Fibroblast of lung (primary cell): ENCODE results near the gene MYADML2. TPM values are rescaled to one million over a fixed set of nuclear protein-coding genes. Genes with fewer than 3 reads are reported as not detected.

Experiments used
- DNase-seq, 2 donors: peaks; one replicate each; pipeline versions ENCODE4 v3.0.0 to v3.0.0-alpha.2; 2010; ENCODE audit warnings: low read depth in 2 of 2
- H2AFZ ChIP-seq: 2 replicates; pipeline ENCODE4 v1.5.1; 2012; ENCODE audit warnings: low read length, control low read depth, inconsistent platforms
- H3K27ac ChIP-seq: 2 replicates; pipeline ENCODE4 v1.5.1; 2011; ENCODE audit warnings: low read length, control low read depth; ENCODE audit not compliant: insufficient read depth
- H3K27me3 ChIP-seq: 2 replicates; pipeline ENCODE4 v1.5.1; 2011; ENCODE audit warnings: mild to moderate bottlenecking, low read length; ENCODE audit not compliant: control insufficient read depth, insufficient read depth
- H3K36me3 ChIP-seq: 2 replicates; pipeline ENCODE4 v1.5.1; 2011; ENCODE audit warnings: low read length; ENCODE audit not compliant: control insufficient read depth, insufficient read depth
- H3K4me1 ChIP-seq: 2 replicates; pipeline ENCODE4 v1.5.1; 2011; ENCODE audit warnings: low read length; ENCODE audit not compliant: control insufficient read depth, insufficient read depth; ENCODE audit errors: extremely low read depth
- H3K4me2 ChIP-seq: 2 replicates; pipeline ENCODE4 v1.5.1; 2011; ENCODE audit warnings: low read length, control low read depth; ENCODE audit not compliant: insufficient read depth; ENCODE audit errors: extremely low read depth
- H3K4me3 ChIP-seq, 4 experiments: fragments of 200-600 bp in 1 of 4; sonication (generic) in 1 of 4; replicated peaks in 1 of 4; 2 replicates each; pipeline ENCODE4 v1.5.1; 2011 to 2016; ENCODE audit warnings: low read length in 4 of 4, low read depth in 3 of 4, mild to moderate bottlenecking in 3 of 4, control low read depth in 2 of 4, inconsistent platforms in 1 of 4, mixed read lengths in 1 of 4; ENCODE audit not compliant: insufficient read depth in 1 of 4; ENCODE audit errors: control extremely low read depth in 1 of 4
- H3K79me2 ChIP-seq: 2 replicates; pipeline ENCODE4 v1.5.1; 2012; ENCODE audit warnings: mild to moderate bottlenecking, low read length, inconsistent platforms; ENCODE audit not compliant: control insufficient read depth, insufficient read depth
- H3K9ac ChIP-seq: 2 replicates; pipeline ENCODE4 v1.5.1; 2011; ENCODE audit warnings: mild to moderate bottlenecking, low read length, control low read depth; ENCODE audit not compliant: insufficient read depth
- H3K9me3 ChIP-seq: 2 replicates; pipeline ENCODE4 v1.5.1; 2012; ENCODE audit warnings: low read depth, low read length; ENCODE audit not compliant: control insufficient read depth, insufficient read depth
- H4K20me1 ChIP-seq: 2 replicates; pipeline ENCODE4 v1.5.1; 2011; ENCODE audit warnings: low read length; ENCODE audit not compliant: control insufficient read depth, insufficient read depth; ENCODE audit errors: extremely low read depth
- EZH2 ChIP-seq: IDR thresholded peaks from 2 replicates; pipeline ENCODE4 v1.5.1; 2012; ENCODE audit warnings: low read length, control low read depth, mild to moderate bottlenecking; ENCODE audit errors: missing control alignments
- polyA plus RNA-seq, 2 donors: library from polyadenylated mRNA; depleted of rRNA in 1 of 2; stranded (reverse) in 1 of 2; unstranded in 1 of 2; fragments of >200 nt; gene quantifications; 2 replicates each; pipeline ENCODE4 v1.2.1, GENCODE V29; 2011 to 2012; ENCODE audit warnings: missing spikeins in 1 of 2
- total RNA-seq: library from RNA; depleted of rRNA; stranded (reverse); fragments of >200 nt; gene quantifications from 2 replicates; pipeline ENCODE4 v1.2.1, GENCODE V29; 2014
- TF ChIP-seq, protein P1 (sequence below), 2 donors: IDR thresholded peaks in 1 of 2; conservative IDR thresholded peaks in 1 of 2; 1 replicate in 1 of 2; 2 replicates in 1 of 2; pipeline ENCODE4 v1.5.1; 2011 to 2012; ENCODE audit warnings: low read length in 2 of 2, control low read depth in 1 of 2, inconsistent platforms in 1 of 2, low read depth in 1 of 2, mild to moderate bottlenecking in 1 of 2

Gene MYADML2
- total and polyA plus RNA-seq, 2 donors (not counting 1 experiment from before 2014, with no cell fraction given), result not detected

DNA sequence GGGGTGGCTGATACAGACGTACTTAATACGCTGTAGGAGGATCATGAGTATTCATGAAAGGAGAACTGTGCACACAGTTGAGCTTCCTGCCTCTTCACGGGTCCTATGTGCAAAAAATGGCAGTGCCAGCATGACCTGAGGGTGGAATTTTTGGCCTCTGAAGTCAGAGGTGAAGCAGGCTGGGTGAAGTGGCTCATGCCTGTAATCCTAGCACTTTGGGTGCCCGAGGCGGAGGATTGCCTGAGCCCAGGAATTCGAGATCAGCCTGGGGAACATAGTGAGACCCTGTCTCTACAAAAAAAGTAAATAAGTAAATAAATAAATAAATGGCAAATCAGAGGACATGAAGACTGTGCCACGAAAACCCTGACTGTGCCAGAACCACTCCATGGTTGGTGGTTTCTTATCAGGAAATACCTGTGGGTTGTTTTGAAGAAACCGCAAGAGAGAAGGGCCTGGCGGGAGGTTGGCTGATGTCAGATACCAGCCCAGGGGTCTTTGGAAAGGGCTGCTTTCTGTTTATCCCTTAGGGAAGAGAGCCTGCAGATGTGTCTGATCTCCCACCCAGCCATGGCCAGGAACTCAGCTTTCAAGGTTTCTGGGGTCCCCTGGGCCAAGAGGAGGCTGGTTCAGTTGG lies 33.8 kb upstream of the MYADML2 start:
- no peak overlapping the region for H2AFZ ChIP-seq
- no peaks in the 10 kb centered on the region for H3K79me2 ChIP-seq
- no peak overlapping the region for H3K4me3 ChIP-seq
- H3K4me2 ChIP-seq, result no peak overlapping the region
- H3K36me3 ChIP-seq, result peaks cover 12% of the 10 kb centered on the region
- no peak overlapping the region for H3K9ac ChIP-seq
- H3K27ac ChIP-seq, result no peak overlapping the region
- H3K9me3 ChIP-seq, result no peaks in the 10 kb centered on the region
- H4K20me1 ChIP-seq, result no peaks in the 10 kb centered on the region
- no peak for DNase-seq
- no peaks in the 10 kb centered on the region for H3K27me3 ChIP-seq
- TF ChIP-seq EZH2, result no peak
- TF ChIP-seq, protein P1, sequence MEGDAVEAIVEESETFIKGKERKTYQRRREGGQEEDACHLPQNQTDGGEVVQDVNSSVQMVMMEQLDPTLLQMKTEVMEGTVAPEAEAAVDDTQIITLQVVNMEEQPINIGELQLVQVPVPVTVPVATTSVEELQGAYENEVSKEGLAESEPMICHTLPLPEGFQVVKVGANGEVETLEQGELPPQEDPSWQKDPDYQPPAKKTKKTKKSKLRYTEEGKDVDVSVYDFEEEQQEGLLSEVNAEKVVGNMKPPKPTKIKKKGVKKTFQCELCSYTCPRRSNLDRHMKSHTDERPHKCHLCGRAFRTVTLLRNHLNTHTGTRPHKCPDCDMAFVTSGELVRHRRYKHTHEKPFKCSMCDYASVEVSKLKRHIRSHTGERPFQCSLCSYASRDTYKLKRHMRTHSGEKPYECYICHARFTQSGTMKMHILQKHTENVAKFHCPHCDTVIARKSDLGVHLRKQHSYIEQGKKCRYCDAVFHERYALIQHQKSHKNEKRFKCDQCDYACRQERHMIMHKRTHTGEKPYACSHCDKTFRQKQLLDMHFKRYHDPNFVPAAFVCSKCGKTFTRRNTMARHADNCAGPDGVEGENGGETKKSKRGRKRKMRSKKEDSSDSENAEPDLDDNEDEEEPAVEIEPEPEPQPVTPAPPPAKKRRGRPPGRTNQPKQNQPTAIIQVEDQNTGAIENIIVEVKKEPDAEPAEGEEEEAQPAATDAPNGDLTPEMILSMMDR (conservative IDR thresholded peaks at IDR 0.05 in 1 of 2, IDR thresholded peaks at IDR 0.05 in 1 of 2; ENCODE audit: low read depth in 1 of 2, low read length in 2 of 2), result no peak
- H3K4me1 ChIP-seq, result no peaks in the 10 kb centered on the region

DNA sequence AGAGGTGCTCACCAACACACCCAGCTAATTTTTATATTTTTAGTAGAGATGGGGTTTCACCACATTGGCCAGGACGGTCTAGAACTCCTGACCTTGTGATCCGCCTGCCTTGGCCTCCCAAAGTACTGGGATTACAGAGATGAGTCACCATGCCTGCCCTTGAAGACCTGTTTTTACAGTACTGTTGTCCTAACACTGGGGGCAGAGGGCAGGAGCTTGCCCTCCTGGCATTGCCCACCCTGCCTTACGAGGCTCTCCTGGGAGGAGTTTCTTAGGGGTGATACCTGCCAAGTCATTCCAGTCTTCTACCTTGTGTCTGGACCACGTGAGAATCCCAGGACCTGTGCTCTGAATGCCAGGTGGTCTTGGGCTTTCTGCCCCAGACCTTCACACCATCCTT lies 33.1 kb upstream of the MYADML2 start:
- Histone ChIP-seq H3K4me3 (no peak overlapping the region), H2AFZ (no peak overlapping the region), H3K9me3 (no peaks in the 10 kb centered on the region), H4K20me1 (no peaks in the 10 kb centered on the region), H3K27ac (no peak overlapping the region), H3K27me3 (no peaks in the 10 kb centered on the region), H3K9ac (no peak overlapping the region), H3K4me2 (no peak overlapping the region), H3K79me2 (no peaks in the 10 kb centered on the region), H3K36me3 (peaks cover 7% of the 10 kb centered on the region), H3K4me1 (no peaks in the 10 kb centered on the region)
- no peak for DNase-seq
- TF ChIP-seq, protein P1 (conservative IDR thresholded peaks at IDR 0.05 in 1 of 2, IDR thresholded peaks at IDR 0.05 in 1 of 2; ENCODE audit: low read depth in 1 of 2, low read length in 2 of 2), result no peak
- no peak for TF ChIP-seq EZH2

DNA sequence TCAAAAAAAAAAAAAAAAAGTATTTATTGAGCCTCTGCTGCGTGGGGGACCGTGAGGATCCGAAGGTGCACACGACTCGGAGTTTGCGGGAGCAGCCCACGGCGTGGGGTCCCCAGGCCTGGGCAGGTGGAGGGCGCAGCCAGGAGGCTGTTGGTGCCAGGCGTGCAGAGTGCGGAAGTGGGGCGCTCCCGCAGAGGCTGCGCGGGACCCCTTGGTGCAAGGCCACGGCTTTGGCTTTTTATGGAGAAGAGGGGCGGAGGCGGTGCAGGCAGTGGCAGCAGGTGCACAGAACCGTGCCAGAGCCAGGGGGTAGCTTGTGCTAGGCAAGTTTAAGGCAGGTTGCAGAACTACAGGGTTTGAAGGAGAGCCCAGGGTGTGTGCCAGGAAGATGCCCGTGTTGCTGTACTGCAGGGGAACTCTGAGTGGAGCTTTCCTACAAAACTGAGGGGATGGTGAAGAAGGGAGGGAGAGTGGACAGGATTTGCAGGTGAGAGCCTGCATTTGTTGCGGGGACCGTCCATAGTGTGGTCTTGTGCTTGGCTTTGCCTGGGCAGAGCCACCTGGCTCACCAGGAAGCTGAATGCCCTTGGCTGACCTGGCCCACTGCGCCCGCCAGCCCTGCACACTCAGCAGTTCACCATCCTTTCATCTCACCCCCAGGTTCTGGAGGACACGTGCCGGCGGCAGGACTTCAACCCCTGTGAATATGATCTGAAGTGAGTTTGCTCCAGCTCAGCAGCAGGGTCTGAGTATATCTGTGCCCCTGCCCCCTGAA lies 31.7 kb upstream of the MYADML2 start:
- no peak for DNase-seq
- Histone ChIP-seq H3K4me3 (peak overlapping the region in 2 of 4 experiments; percentile 84 to 88), H3K4me2 (no peak overlapping the region), H2AFZ (no peak overlapping the region), H3K9me3 (no peaks in the 10 kb centered on the region), H3K27ac (no peak overlapping the region), H4K20me1 (no peaks in the 10 kb centered on the region), H3K27me3 (no peaks in the 10 kb centered on the region), H3K4me1 (no peaks in the 10 kb centered on the region), H3K79me2 (no peaks in the 10 kb centered on the region), H3K9ac (no peak overlapping the region), H3K36me3 (peaks cover 1% of the 10 kb centered on the region)
- TF ChIP-seq, protein P1 (conservative IDR thresholded peaks at IDR 0.05 in 1 of 2, IDR thresholded peaks at IDR 0.05 in 1 of 2; ENCODE audit: low read depth in 1 of 2, low read length in 2 of 2), result no peak
- TF ChIP-seq EZH2, result no peak
